HepG2 (cell line): ENCODE results near the gene LAMA5. TPM values are rescaled to one million over a fixed set of nuclear protein-coding genes. Genes with fewer than 3 reads are reported as not detected.

Source experiments
- AGO1 ChIP-seq: fragments of 200-400 bp; formaldehyde crosslinking; IDR thresholded peaks from 2 replicates; pipeline ENCODE4 v1.6.1; 2017; ENCODE audit warnings: mild to moderate bottlenecking, low read depth, low read length, moderate library complexity; ENCODE audit not compliant: poor library complexity, severe bottlenecking
- AGO2 ChIP-seq: fragments of 200-400 bp; formaldehyde crosslinking; optimal IDR thresholded peaks from 2 replicates; pipeline ENCODE3; 2017; ENCODE audit warnings: mild to moderate bottlenecking, low read depth, low read length, moderate library complexity
- FOXP4 ChIP-seq: sonication (generic); formaldehyde crosslinking; IDR thresholded peaks from 2 replicates; pipeline ENCODE4 v1.4.0; 2020; ENCODE audit warnings: missing genetic modification reagents
- GMEB1 ChIP-seq: sonication (generic); formaldehyde crosslinking; IDR thresholded peaks from 2 replicates; pipeline ENCODE4 v1.5.1; 2020; ENCODE audit warnings: missing genetic modification reagents, mild to moderate bottlenecking, borderline replicate concordance
- KDM3A ChIP-seq: IDR thresholded peaks from 2 replicates; pipeline ENCODE4 v1.6.1; 2018; ENCODE audit warnings: low read depth, missing compliant biosample characterization
- MLX ChIP-seq: IDR thresholded peaks from 2 replicates; pipeline ENCODE4 v1.6.1; 2016
- MTA1 ChIP-seq: sonication (generic); formaldehyde crosslinking; IDR thresholded peaks from 2 replicates; pipeline ENCODE4 v1.4.0; 2020; ENCODE audit warnings: missing genetic modification reagents, mild to moderate bottlenecking, borderline replicate concordance
- PHF5A ChIP-seq: IDR thresholded peaks from one replicate; pipeline ENCODE4 v1.6.1; 2018; ENCODE audit warnings: low read depth, missing genetic modification reagents; ENCODE audit not compliant: unreplicated experiment
- POGK ChIP-seq: sonication (generic); formaldehyde crosslinking; conservative IDR thresholded peaks from 2 replicates; pipeline ENCODE4 v1.8.0; 2022; ENCODE audit warnings: mild to moderate bottlenecking, moderate library complexity, missing genetic modification reagents
- PRDM10 ChIP-seq: sonication (generic); formaldehyde crosslinking; IDR thresholded peaks from 2 replicates; pipeline ENCODE4 v1.4.0; 2020; ENCODE audit warnings: low read depth, missing genetic modification reagents
- SIN3A ChIP-seq: IDR thresholded peaks from 2 replicates; pipeline ENCODE4 v1.6.1; 2011; ENCODE audit warnings: low read depth, mild to moderate bottlenecking, control low read depth, low read length, borderline replicate concordance
- TBP ChIP-seq: sonication (generic); formaldehyde crosslinking; IDR thresholded peaks from 2 replicates; pipeline ENCODE4 v1.5.0; 2020; ENCODE audit warnings: missing genetic modification reagents
- ZNF24 ChIP-seq: fragments of 450-650 bp; IDR thresholded peaks from 2 replicates; pipeline ENCODE4 v1.6.1; 2017; ENCODE audit warnings: antibody characterized with exemption, mild to moderate bottlenecking
- ZNF546 ChIP-seq: sonication (generic); formaldehyde crosslinking; conservative IDR thresholded peaks from 2 replicates; pipeline ENCODE4 v1.8.1; 2023; ENCODE audit warnings: mild to moderate bottlenecking, missing genetic modification reagents
- ZNF563 ChIP-seq: sonication (generic); formaldehyde crosslinking; IDR thresholded peaks from 2 replicates; pipeline ENCODE4 v1.8.0; 2022; ENCODE audit warnings: mild to moderate bottlenecking, moderate library complexity, missing genetic modification reagents
- ZNF572 ChIP-seq: sonication (generic); formaldehyde crosslinking; IDR thresholded peaks from 2 replicates; pipeline ENCODE4 v1.5.1; 2020; ENCODE audit warnings: mild to moderate bottlenecking, missing genetic modification reagents
- ZNF616 ChIP-seq: sonication (generic); formaldehyde crosslinking; IDR thresholded peaks from 2 replicates; pipeline ENCODE4 v1.5.0; 2020; ENCODE audit warnings: low read depth, mild to moderate bottlenecking, missing genetic modification reagents
- ZNF839 ChIP-seq: sonication (generic); formaldehyde crosslinking; IDR thresholded peaks from 2 replicates; pipeline ENCODE4 v1.4.0; 2020; ENCODE audit warnings: missing genetic modification reagents, mild to moderate bottlenecking, borderline replicate concordance
- polyA plus RNA-seq, 8 experiments: library from polyadenylated mRNA; depleted of rRNA in 3 of 8; stranded (reverse) in 7 of 8; unstranded in 1 of 8; fragments of >200 nt; fragmentation: Illumina TruSeq in 4 of 8; extraction: Trizol in 4 of 8; gene quantifications; 2 replicates each; pipeline versions ENCODE4 v1.2.1 to v1.2.3, GENCODE V29; 2011 to 2016; ENCODE audit warnings: low read depth in 4 of 8, missing spikeins in 1 of 8, mixed read lengths in 1 of 8; ENCODE audit not compliant: insufficient read depth in 1 of 8
- total RNA-seq, 5 experiments: library from RNA; depleted of rRNA; stranded (reverse); fragments of >200 nt; fragmentation: Illumina TruSeq; extraction: Trizol; gene quantifications; 2 replicates each; pipeline ENCODE4 v1.2.3, GENCODE V29; 2016; ENCODE audit warnings: low read depth in 1 of 5

The LAMA5 gene
- total and polyA plus RNA-seq, 2 of the 13 experiments (the other 11 are each of a cell fraction or from before 2014, with no cell fraction given), result 21.0 to 44.7 TPM

- TF ChIP-seq ZNF839 (CRISPR knock-in tag) (peak; percentile 92; the same call in 1 of the 2 replicates), SIN3A (peak; percentile 91), ZNF546 (CRISPR knock-in tag) (peak; percentile 97), KDM3A (CRISPR knock-in tag) (peak; percentile 94), MTA1 (CRISPR knock-in tag) (peak; percentile 94), AGO2 (peak; percentile 90), ZNF563 (CRISPR knock-in tag) (0 out of 2 replicates have a peak, but pooled peaks have one; percentile 14), ZNF616 (CRISPR knock-in tag) (no peak; the same call in 1 of the 2 replicates), TBP (CRISPR knock-in tag) (peak; percentile 61; the same call in 1 of the 2 replicates), PRDM10 (CRISPR knock-in tag) (peak; percentile 58), PHF5A (CRISPR knock-in tag) (peak; percentile 65), POGK (CRISPR knock-in tag) (peak; percentile 91), FOXP4 (CRISPR knock-in tag) (peak; percentile 58; the same call in 1 of the 2 replicates), ZNF24 (no peak), MLX (CRISPR knock-in tag) (peak; percentile 57; the same call in 1 of the 2 replicates), AGO1 (peak; percentile 63), GMEB1 (peak; percentile 96), ZNF572 (CRISPR knock-in tag) (peak; percentile 89)
Measured at GRCh38 chr20:62386383-62387218, 19.5 kb upstream of the LAMA5 start, which contains the start of gene RPS21 (continued).
